ENCODE data around the gene DNAH12.
"Not testable (repeated sequence)": the region's sequence is repeated elsewhere in the genome, so short reads cannot be mapped to it uniquely, and the experiment has no call there.

DNAH12 gene

DNA sequence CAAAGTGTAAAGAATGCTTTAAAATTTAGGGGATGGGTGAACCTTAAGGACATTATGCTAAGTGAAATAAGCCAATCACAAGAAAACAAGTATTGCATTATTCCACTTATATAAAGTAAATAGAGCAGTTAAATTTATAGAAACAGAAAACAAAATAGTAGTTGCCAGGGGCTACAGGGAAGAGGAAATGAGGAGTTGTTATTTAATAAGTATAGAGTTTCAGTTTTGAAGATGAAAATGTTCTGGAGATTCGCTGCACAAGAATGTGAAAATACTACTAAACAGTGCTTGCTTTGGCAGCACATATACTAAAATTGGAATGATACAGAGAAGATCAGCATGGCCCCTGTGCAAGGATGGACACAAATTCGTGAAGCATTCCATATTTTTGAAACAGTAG lies 32.0 kb downstream of the DNAH12 start:
- H3K27me3 ChIP-seq (ENCODE audit: control insufficient read depth, insufficient read depth, low read length): no peaks in the 10 kb centered on the region
- no peaks in the 10 kb centered on the region for H3K36me3 ChIP-seq (ENCODE audit: control insufficient read depth, insufficient read depth, low read length)
- no peak overlapping the region for H3K4me3 ChIP-seq (ENCODE audit: low read length)
- no peaks in the 10 kb centered on the region for H3K4me1 ChIP-seq (ENCODE audit: control insufficient read depth, insufficient read depth, low read length)
- no peak overlapping the region for H3K9ac ChIP-seq (ENCODE audit: low read length)
- H3K9me3 ChIP-seq (ENCODE audit: control insufficient read depth, low read length): no peaks in the 10 kb centered on the region

DNA sequence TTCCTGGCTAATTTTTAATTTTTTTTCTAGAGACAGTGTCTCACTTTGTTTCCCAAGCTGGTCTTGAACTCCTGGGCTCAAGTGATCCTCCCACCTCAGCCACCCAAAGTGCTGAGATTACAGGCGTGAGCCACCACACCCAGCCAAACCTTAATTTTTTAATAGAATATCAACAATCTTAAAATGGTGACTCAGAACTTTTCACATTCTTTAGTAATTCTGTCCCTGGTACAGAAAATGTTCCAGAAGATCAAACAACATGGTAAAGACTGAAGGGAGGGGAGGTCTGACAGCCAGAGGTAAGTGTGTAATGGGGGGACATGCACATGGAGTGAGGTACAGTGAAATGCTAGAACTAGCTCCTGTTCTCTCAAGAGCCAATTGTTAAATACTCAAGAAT lies 38.2 kb downstream of the DNAH12 start:
- Histone ChIP-seq H3K9ac (ENCODE audit: low read length) (no peak overlapping the region), H3K27me3 (ENCODE audit: control insufficient read depth, insufficient read depth, low read length) (no peaks in the 10 kb centered on the region), H3K4me1 (ENCODE audit: control insufficient read depth, insufficient read depth, low read length) (no peaks in the 10 kb centered on the region), H3K36me3 (ENCODE audit: control insufficient read depth, insufficient read depth, low read length) (no peaks in the 10 kb centered on the region), H3K9me3 (ENCODE audit: control insufficient read depth, low read length) (no peaks in the 10 kb centered on the region), H3K4me3 (ENCODE audit: low read length) (no peak overlapping the region)

DNA sequence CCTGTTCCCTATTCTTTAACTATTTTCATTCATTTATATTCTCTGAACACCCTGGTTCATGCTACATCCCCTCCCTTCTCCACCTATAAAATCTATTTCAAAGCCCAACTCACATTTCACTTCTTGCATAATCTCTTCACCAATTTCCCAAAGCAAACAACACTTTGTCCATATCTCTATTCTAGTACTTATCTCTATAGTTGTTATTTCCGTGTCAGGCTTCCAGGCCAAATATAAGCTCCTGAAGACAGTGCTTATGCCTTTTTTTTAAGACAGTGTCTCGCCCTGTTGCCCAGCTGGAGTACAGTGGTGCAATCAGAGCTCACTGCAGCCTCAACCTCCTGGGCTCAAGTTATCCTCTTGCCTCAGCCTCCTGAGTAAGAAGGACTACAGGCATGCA lies 43.6 kb downstream of the DNAH12 start:
- Histone ChIP-seq H3K4me1 (ENCODE audit: control insufficient read depth, insufficient read depth, low read length) (no peaks in the 10 kb centered on the region), H3K9me3 (ENCODE audit: control insufficient read depth, low read length) (no peaks in the 10 kb centered on the region), H3K36me3 (ENCODE audit: control insufficient read depth, insufficient read depth, low read length) (no peaks in the 10 kb centered on the region), H3K9ac (ENCODE audit: low read length) (no peak overlapping the region), H3K27me3 (ENCODE audit: control insufficient read depth, insufficient read depth, low read length) (no peaks in the 10 kb centered on the region), H3K4me3 (ENCODE audit: low read length) (no peak overlapping the region)

DNA sequence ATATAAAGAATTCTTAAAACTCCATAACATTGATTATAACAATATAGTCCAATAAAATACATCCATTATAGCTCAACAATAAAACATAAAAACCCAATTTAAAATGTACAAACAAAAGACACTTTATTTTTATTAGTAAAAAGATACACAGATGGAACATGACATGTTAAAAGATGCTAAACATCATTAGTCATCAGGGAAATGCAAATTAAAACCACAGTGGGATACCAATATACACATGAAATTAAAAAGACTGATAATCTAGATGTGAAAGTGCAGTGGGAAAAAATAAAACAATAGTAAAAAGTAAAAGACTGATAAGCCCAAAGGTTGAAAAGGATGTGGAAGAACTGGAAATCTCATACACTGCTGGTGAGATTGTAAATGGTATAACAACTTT lies 46.2 kb downstream of the DNAH12 start:
- no peak overlapping the region for H3K9ac ChIP-seq (ENCODE audit: low read length)
- H3K4me3 ChIP-seq (ENCODE audit: low read length): no peak overlapping the region
- H3K9me3 ChIP-seq (ENCODE audit: control insufficient read depth, low read length): no peaks in the 10 kb centered on the region
- no peaks in the 10 kb centered on the region for H3K36me3 ChIP-seq (ENCODE audit: control insufficient read depth, insufficient read depth, low read length)
- H3K4me1 ChIP-seq (ENCODE audit: control insufficient read depth, insufficient read depth, low read length): no peaks in the 10 kb centered on the region
- H3K27me3 ChIP-seq (ENCODE audit: control insufficient read depth, insufficient read depth, low read length): no peaks in the 10 kb centered on the region

DNA sequence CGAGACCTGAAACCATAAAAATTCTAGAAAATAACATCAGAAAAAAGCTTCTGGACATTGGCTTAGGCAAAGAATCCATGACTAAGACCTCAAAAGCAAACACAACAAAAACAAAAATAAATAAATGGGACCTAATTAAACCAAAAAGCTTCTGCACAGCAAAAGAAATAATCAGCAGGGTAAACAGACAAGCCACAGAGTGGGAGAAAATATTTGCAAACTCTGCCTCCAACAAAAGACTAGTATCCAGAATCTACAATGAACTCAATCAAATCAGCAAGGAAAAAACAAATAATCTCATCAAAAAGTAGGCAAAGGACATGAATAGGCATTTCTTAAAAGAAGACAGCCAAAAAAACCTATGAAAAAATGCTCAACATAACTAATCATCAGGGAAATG lies 59.6 kb downstream of the DNAH12 start:
- Histone ChIP-seq H3K9ac (ENCODE audit: low read length) (no peak overlapping the region), H3K4me3 (ENCODE audit: low read length) (no peak overlapping the region), H3K4me1 (ENCODE audit: control insufficient read depth, insufficient read depth, low read length) (no peaks in the 10 kb centered on the region), H3K36me3 (ENCODE audit: control insufficient read depth, insufficient read depth, low read length) (no peaks in the 10 kb centered on the region), H3K9me3 (ENCODE audit: control insufficient read depth, low read length) (no peaks in the 10 kb centered on the region), H3K27me3 (ENCODE audit: control insufficient read depth, insufficient read depth, low read length) (no peaks in the 10 kb centered on the region)

DNA sequence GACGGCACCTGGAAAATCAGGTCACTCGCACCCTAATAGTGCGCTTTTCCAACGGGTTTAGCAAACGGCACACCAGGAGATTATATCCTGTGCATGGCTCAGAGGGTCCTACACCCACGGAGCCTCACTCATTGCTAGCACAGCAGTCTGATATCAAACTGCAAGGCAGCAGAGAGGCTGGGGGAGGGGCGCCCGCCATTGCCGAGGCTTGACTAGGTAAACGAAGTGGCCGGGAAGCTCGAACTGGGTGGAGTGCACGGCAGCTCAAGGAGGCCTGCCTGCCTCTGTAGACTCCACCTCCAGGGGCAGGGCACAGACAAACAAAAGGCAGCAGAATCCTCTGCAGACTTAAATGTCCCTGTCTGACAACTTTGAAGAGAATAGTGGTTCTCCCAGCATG lies 67.0 kb downstream of the DNAH12 start:
- H3K4me3 ChIP-seq (ENCODE audit: low read length); H3K9me3 ChIP-seq (ENCODE audit: control insufficient read depth, low read length); H3K4me1 ChIP-seq (ENCODE audit: control insufficient read depth, insufficient read depth, low read length); H3K27me3 ChIP-seq (ENCODE audit: control insufficient read depth, insufficient read depth, low read length); H3K9ac ChIP-seq (ENCODE audit: low read length); H3K36me3 ChIP-seq (ENCODE audit: control insufficient read depth, insufficient read depth, low read length): not testable (repeated sequence)

DNA sequence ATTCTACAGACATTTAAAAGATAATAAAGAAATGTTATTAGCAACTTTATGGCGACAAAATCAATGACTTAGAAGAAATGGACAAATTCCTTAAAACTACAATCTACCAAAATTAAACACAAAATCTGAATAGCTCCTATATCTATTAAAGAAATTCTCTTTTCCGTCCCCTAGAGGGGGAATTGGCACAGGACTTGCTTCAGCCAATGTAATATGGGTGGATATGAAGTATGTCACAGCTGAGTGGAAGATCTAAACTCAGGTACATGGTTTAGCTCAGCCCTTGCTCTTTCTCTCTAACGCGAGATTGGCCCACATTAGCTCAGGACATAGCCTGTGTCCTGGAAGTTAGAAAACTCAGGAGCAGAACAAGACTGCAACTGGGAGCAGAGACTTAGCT lies 79.3 kb downstream of the DNAH12 start:
- Histone ChIP-seq H3K4me1 (ENCODE audit: control insufficient read depth, insufficient read depth, low read length) (no peaks in the 10 kb centered on the region), H3K4me3 (ENCODE audit: low read length) (no peak overlapping the region), H3K9me3 (ENCODE audit: control insufficient read depth, low read length) (no peaks in the 10 kb centered on the region), H3K36me3 (ENCODE audit: control insufficient read depth, insufficient read depth, low read length) (no peaks in the 10 kb centered on the region), H3K9ac (ENCODE audit: low read length) (no peak overlapping the region), H3K27me3 (ENCODE audit: control insufficient read depth, insufficient read depth, low read length) (no peaks in the 10 kb centered on the region)

DNA sequence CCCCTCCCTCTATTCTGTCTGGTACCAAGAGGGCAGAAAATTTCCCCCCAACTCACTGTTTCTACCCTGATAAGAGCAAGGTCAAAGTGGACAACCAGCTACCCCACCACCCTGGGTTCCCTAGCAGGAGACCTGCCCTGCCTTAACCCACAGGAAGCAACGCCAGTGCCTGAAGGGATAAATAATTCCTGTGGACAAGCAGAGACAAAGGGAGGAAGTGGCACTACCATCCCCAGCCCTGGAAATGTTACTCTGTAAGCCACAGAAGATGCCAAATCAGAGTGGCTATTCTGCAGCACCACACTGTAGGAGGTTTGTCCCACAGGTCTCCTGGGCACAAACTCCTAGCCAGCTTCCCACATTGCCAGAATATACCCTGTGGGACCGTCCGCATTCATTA lies 80.1 kb downstream of the DNAH12 start:
- Histone ChIP-seq H3K4me1 (ENCODE audit: control insufficient read depth, insufficient read depth, low read length) (no peaks in the 10 kb centered on the region), H3K27me3 (ENCODE audit: control insufficient read depth, insufficient read depth, low read length) (no peaks in the 10 kb centered on the region), H3K9me3 (ENCODE audit: control insufficient read depth, low read length) (no peaks in the 10 kb centered on the region), H3K9ac (ENCODE audit: low read length) (no peak overlapping the region), H3K4me3 (ENCODE audit: low read length) (no peak overlapping the region), H3K36me3 (ENCODE audit: control insufficient read depth, insufficient read depth, low read length) (no peaks in the 10 kb centered on the region)

DNA sequence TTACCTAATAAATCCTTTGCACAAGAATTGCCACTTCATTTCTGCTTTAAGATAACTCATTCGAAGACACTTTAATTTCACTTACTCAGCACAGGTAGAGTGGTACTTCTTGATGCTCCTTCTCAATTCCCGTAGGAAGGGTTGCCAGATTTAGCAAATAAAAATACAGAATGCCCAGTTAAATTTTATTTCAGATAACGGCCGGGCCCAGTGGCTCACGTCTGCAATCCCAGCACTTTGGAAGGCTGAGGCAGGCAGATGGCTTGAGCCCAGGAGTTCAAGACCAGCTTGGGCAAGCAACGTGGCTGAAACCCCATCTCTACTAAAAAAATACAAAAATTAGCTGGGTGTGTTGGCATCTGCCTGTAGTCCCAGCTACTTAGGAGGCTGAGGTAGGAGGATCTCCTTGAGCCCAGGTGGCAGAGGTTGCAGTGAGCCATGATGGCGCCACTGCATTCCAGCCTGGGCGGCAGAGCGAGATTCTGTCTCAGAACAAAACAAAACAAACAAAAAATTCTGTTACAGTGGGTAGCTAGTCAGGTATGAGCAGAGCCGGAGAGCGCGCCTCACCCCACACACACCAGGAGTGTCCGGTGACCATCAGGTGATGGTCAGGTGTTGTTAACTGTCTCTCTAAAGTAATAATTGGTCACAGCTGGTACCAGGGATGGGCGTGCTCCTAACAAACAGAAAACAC lies 92.8 kb downstream of the DNAH12 start:
- Histone ChIP-seq H3K27me3 (ENCODE audit: control insufficient read depth, insufficient read depth, low read length) (no peaks in the 10 kb centered on the region), H3K9ac (ENCODE audit: low read length) (no peak overlapping the region), H3K9me3 (ENCODE audit: control insufficient read depth, low read length) (no peaks in the 10 kb centered on the region), H3K4me1 (ENCODE audit: control insufficient read depth, insufficient read depth, low read length) (peaks cover 3% of the 10 kb centered on the region), H3K36me3 (ENCODE audit: control insufficient read depth, insufficient read depth, low read length) (no peaks in the 10 kb centered on the region), H3K4me3 (ENCODE audit: low read length) (no peak overlapping the region)

DNA sequence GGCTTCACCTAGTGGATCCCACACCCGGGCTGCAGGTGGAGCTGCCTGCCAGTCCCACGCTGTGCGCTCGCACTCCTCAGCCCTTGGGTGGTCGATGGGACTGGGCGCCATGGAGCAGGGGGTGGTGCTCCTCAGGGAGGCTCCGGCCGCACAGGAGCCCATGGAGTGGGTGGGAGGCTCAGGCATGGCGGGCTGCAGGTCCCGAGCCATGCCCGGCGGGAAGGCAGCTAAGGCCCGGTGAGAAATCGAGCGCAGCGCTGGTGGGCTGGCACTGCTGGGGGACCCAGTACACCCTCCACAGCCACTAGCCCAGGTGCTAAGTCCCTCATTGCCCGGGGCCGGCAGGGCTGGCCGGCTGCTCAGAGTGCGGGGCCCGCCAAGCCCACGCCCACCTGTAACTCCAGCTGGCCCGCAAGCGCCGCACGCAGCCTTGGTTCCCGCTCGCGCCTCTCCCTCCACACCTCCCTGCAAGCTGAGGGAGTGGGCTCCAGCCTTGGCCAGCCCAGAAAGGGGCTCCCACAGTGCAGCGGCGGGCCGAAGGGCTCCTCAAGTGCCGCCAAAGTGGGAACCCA lies 94.8 kb downstream of the DNAH12 start:
- not testable (repeated sequence) for H3K36me3 ChIP-seq (ENCODE audit: control insufficient read depth, insufficient read depth, low read length); H3K9ac ChIP-seq (ENCODE audit: low read length); H3K4me3 ChIP-seq (ENCODE audit: low read length); H3K4me1 ChIP-seq (ENCODE audit: control insufficient read depth, insufficient read depth, low read length); H3K27me3 ChIP-seq (ENCODE audit: control insufficient read depth, insufficient read depth, low read length); H3K9me3 ChIP-seq (ENCODE audit: control insufficient read depth, low read length)

DNA sequence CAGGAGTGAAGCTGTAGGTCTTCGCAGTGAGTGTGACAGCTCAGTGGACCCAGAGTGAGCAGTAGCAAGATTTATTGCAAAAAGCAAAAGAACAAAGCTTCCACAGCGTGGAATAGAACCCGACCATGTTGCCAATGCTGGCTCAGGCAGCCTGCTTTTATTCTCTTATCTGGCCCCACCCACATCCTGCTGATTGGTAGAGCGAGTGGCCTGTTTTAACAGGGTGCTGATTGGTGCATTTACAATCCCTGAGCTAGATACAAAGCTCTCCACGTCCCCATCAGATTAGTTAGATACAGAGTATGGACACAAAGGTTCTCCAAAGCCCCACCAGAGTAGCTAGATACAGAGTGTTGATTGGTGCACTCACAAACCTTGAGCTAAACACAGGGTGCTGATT lies 95.7 kb downstream of the DNAH12 start:
- H3K4me1 ChIP-seq (ENCODE audit: control insufficient read depth, insufficient read depth, low read length); H3K27me3 ChIP-seq (ENCODE audit: control insufficient read depth, insufficient read depth, low read length); H3K9me3 ChIP-seq (ENCODE audit: control insufficient read depth, low read length); H3K9ac ChIP-seq (ENCODE audit: low read length); H3K36me3 ChIP-seq (ENCODE audit: control insufficient read depth, insufficient read depth, low read length); H3K4me3 ChIP-seq (ENCODE audit: low read length): not testable (repeated sequence)

DNA sequence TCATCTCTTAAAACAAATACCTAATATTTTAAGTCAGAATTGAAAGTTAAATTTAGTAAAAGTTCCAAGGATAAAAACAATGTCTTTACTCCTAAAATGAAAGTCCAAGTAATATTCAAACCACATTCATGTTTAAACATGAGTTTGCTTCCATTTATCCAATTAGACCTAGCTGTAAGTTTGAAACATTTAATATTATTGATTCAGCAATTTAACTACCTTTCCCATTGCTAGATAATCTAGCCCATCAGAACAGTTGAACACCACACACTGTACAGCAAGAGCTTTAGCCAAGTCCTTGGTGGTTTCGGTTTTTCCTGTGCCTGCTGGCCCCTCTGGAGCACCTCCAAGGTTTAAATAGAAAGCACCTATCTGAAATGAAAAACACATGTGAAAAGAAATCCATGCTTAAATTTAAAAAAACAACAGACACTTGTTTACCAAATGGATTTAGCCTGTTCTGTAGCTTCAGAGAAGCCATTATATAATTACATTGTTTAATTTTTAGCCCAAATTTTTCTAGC lies 97.8 kb downstream of the DNAH12 start:
- Histone ChIP-seq H3K4me3 (ENCODE audit: low read length) (no peak overlapping the region), H3K27me3 (ENCODE audit: control insufficient read depth, insufficient read depth, low read length) (no peaks in the 10 kb centered on the region), H3K4me1 (ENCODE audit: control insufficient read depth, insufficient read depth, low read length) (peaks cover 3% of the 10 kb centered on the region), H3K36me3 (ENCODE audit: control insufficient read depth, insufficient read depth, low read length) (no peaks in the 10 kb centered on the region), H3K9ac (ENCODE audit: low read length) (no peak overlapping the region), H3K9me3 (ENCODE audit: control insufficient read depth, low read length) (no peaks in the 10 kb centered on the region)

DNA sequence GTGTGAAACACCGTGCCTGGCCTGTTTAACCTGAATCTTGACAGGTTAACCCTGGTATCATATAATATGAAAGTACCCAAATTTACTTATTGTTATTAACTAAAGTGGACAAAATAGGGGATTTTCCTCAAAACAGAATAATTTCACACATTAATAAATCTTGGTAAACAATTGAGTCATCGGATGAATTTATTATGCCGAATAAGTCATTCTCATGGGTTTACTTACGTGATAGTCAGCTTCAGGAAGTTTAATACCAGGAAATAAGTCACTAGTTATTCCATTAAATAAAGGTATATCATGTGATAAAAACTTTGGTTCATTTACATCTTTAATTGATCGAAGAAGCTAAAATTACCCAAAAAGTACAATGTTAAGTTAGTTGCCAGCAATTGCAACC lies 99.7 kb downstream of the DNAH12 start:
- H3K9ac ChIP-seq (ENCODE audit: low read length): no peak overlapping the region
- H3K36me3 ChIP-seq (ENCODE audit: control insufficient read depth, insufficient read depth, low read length): no peaks in the 10 kb centered on the region
- no peak overlapping the region for H3K4me3 ChIP-seq (ENCODE audit: low read length)
- H3K9me3 ChIP-seq (ENCODE audit: control insufficient read depth, low read length): no peaks in the 10 kb centered on the region
- no peaks in the 10 kb centered on the region for H3K4me1 ChIP-seq (ENCODE audit: control insufficient read depth, insufficient read depth, low read length)
- H3K27me3 ChIP-seq (ENCODE audit: control insufficient read depth, insufficient read depth, low read length): no peaks in the 10 kb centered on the region
